Measurements from ENCODE around the gene ICOS.

DNA sequence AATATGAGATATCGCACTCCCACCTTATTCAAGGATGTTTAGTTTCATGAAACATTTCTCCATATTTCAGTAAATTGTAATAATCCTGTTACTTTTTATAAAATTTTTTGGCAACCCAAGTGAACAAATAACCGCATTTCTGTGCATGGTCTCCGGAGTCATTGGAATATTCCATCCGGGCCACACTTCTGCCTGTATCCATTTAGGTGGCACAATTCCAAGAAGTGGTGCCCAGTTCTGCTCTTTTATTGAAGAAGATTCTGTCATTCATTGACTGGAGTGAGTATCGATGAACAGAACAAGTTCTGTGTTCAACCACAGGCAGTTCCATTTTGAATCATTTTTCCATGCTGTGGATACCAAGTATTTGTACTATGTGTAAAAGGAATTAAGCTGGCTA, 26.6 kb upstream of the ICOS start:
- TF ChIP-seq, protein P1, sequence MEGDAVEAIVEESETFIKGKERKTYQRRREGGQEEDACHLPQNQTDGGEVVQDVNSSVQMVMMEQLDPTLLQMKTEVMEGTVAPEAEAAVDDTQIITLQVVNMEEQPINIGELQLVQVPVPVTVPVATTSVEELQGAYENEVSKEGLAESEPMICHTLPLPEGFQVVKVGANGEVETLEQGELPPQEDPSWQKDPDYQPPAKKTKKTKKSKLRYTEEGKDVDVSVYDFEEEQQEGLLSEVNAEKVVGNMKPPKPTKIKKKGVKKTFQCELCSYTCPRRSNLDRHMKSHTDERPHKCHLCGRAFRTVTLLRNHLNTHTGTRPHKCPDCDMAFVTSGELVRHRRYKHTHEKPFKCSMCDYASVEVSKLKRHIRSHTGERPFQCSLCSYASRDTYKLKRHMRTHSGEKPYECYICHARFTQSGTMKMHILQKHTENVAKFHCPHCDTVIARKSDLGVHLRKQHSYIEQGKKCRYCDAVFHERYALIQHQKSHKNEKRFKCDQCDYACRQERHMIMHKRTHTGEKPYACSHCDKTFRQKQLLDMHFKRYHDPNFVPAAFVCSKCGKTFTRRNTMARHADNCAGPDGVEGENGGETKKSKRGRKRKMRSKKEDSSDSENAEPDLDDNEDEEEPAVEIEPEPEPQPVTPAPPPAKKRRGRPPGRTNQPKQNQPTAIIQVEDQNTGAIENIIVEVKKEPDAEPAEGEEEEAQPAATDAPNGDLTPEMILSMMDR (IDR thresholded peaks at IDR 0.05) = no peak
- no peak for TF ChIP-seq POLR2AphosphoS5 (IDR thresholded peaks at IDR 0.05; ENCODE audit: low read depth, low read length)
- TF ChIP-seq EZH2phosphoT487 (IDR thresholded peaks at IDR 0.05; ENCODE audit: borderline replicate concordance, low read depth) = no peak
- TF ChIP-seq EP300 (IDR thresholded peaks at IDR 0.05; ENCODE audit: borderline replicate concordance in 1 of 2, low read depth in 1 of 2, low read length in 1 of 2) = no peak
- TF ChIP-seq NFIC (IDR thresholded peaks at IDR 0.05; ENCODE audit: borderline replicate concordance) = no peak
- TF ChIP-seq RAD21 (IDR thresholded peaks at IDR 0.05; ENCODE audit: low read length) = no peak
- no peak for TF ChIP-seq TEAD4 (IDR thresholded peaks at IDR 0.05; ENCODE audit: borderline replicate concordance, insufficient read depth)
- TF ChIP-seq ELF1 (IDR thresholded peaks at IDR 0.05) = no peak
- TF ChIP-seq YY1 (IDR thresholded peaks at IDR 0.05; ENCODE audit: low read depth) = no peak
- TF ChIP-seq SIN3A (IDR thresholded peaks at IDR 0.05; ENCODE audit: borderline replicate concordance, low read depth, low read length) = no peak
